H9 (cell line): ENCODE data around the gene KLHDC8A. TPM values are rescaled to one million over a fixed set of nuclear protein-coding genes. Genes with fewer than 3 reads are reported as not detected.

Experiments used
- DNase-seq: peaks from one replicate; pipeline ENCODE4 v3.0.0-alpha.2; 2017
- H2AFZ ChIP-seq: one replicate; pipeline ENCODE4 v1.6.1; 2013; ENCODE audit warnings: mild to moderate bottlenecking, low read length, control low read depth, moderate library complexity
- H2AK5ac ChIP-seq: 2 replicates; pipeline ENCODE4 v1.6.1; 2013; ENCODE audit warnings: low read length, control low read depth, mixed read lengths; ENCODE audit not compliant: insufficient read length
- H2BK120ac ChIP-seq: one replicate; pipeline ENCODE4 v1.6.1; 2013; ENCODE audit warnings: low read depth, mild to moderate bottlenecking, low read length, control low read depth, inconsistent platforms; ENCODE audit not compliant: poor library complexity, severe bottlenecking
- H2BK12ac ChIP-seq: 2 replicates; pipeline ENCODE4 v1.6.1; 2013; ENCODE audit warnings: low read length, control low read depth, mixed read lengths, low read depth; ENCODE audit not compliant: insufficient read length
- H2BK15ac ChIP-seq: 2 replicates; pipeline ENCODE4 v1.6.1; 2013; ENCODE audit warnings: low read depth, low read length, control low read depth
- H2BK20ac ChIP-seq: one replicate; pipeline ENCODE4 v1.6.1; 2013; ENCODE audit warnings: low read depth, mild to moderate bottlenecking, low read length, control low read depth, inconsistent platforms; ENCODE audit not compliant: poor library complexity, severe bottlenecking
- H2BK5ac ChIP-seq: 2 replicates; pipeline ENCODE4 v1.6.1; 2013; ENCODE audit warnings: low read length, control low read depth, mixed read lengths; ENCODE audit not compliant: insufficient read length
- H3K14ac ChIP-seq: 2 replicates; pipeline ENCODE4 v1.6.1; 2013; ENCODE audit warnings: low read length, control low read depth; ENCODE audit not compliant: insufficient read depth
- H3K18ac ChIP-seq: 2 replicates; pipeline ENCODE4 v1.6.1; 2013; ENCODE audit warnings: low read depth, mild to moderate bottlenecking, mixed read lengths, low read length, control low read depth; ENCODE audit not compliant: insufficient read length
- H3K23ac ChIP-seq: 2 replicates; pipeline ENCODE4 v1.6.1; 2013; ENCODE audit warnings: low read length, control low read depth, mixed read lengths, low read depth; ENCODE audit not compliant: insufficient read length
- H3K23me2 ChIP-seq: 2 replicates; pipeline ENCODE4 v1.6.1; 2013; ENCODE audit warnings: low read depth, mild to moderate bottlenecking, mixed read lengths, low read length, control low read depth; ENCODE audit not compliant: insufficient read length, poor library complexity, severe bottlenecking
- H3K27ac ChIP-seq: 2 replicates; pipeline ENCODE4 v1.5.1; 2013; ENCODE audit warnings: low read length, control low read depth, mixed read lengths, low read depth; ENCODE audit not compliant: insufficient read length
- H3K27me3 ChIP-seq: 2 replicates; pipeline ENCODE4 v1.6.1; 2013; ENCODE audit warnings: low read length, control low read depth, inconsistent platforms; ENCODE audit not compliant: insufficient read depth
- H3K4ac ChIP-seq: 2 replicates; pipeline ENCODE4 v1.6.1; 2013; ENCODE audit warnings: low read depth, mild to moderate bottlenecking, control low read depth, inconsistent platforms, low read length, moderate library complexity
- H3K4me1 ChIP-seq: 2 replicates; pipeline ENCODE4 v1.6.1; 2013; ENCODE audit warnings: low read length, control low read depth, inconsistent platforms; ENCODE audit not compliant: insufficient read depth
- H3K4me2 ChIP-seq: 2 replicates; pipeline ENCODE4 v1.6.1; 2013; ENCODE audit warnings: low read length, control low read depth, mixed read lengths; ENCODE audit not compliant: insufficient read length, insufficient read depth
- H3K56ac ChIP-seq: 2 replicates; pipeline ENCODE4 v1.6.1; 2013; ENCODE audit warnings: low read depth, mild to moderate bottlenecking, mixed read lengths, low read length, control low read depth; ENCODE audit not compliant: insufficient read length
- H3K79me1 ChIP-seq: 2 replicates; pipeline ENCODE4 v1.6.1; 2013; ENCODE audit warnings: low read depth, mild to moderate bottlenecking, moderate library complexity, low read length, control low read depth, inconsistent platforms; ENCODE audit not compliant: insufficient read depth, poor library complexity, severe bottlenecking
- H3K79me2 ChIP-seq: 2 replicates; pipeline ENCODE4 v1.6.1; 2013; ENCODE audit warnings: low read length, control low read depth, inconsistent platforms; ENCODE audit not compliant: insufficient read depth
- H3K9ac ChIP-seq: 2 replicates; pipeline ENCODE4 v1.6.1; 2013; ENCODE audit warnings: low read length, control low read depth, mixed read lengths; ENCODE audit not compliant: insufficient read length; ENCODE audit errors: extremely low read depth
- H3K9me3 ChIP-seq: one replicate; pipeline ENCODE4 v1.6.1; 2013; ENCODE audit warnings: low read depth, low read length, inconsistent platforms; ENCODE audit not compliant: control insufficient read depth
- H3T11ph ChIP-seq: one replicate; pipeline ENCODE4 v1.6.1; 2013; ENCODE audit warnings: mild to moderate bottlenecking, low read length, control low read depth, inconsistent platforms
- H4K20me1 ChIP-seq: one replicate; pipeline ENCODE4 v1.6.1; 2013; ENCODE audit not compliant: control insufficient read depth, insufficient read length, insufficient read depth
- H4K5ac ChIP-seq: 2 replicates; pipeline ENCODE4 v1.6.1; 2013; ENCODE audit warnings: low read depth, mild to moderate bottlenecking, mixed read lengths, low read length, control low read depth; ENCODE audit not compliant: insufficient read length
- H4K8ac ChIP-seq: replicated peaks from 2 replicates; pipeline ENCODE4 v1.6.1; 2013; ENCODE audit warnings: low read length, control low read depth, mixed read lengths, low read depth; ENCODE audit not compliant: insufficient read length
- H4K91ac ChIP-seq: 2 replicates; pipeline ENCODE4 v1.6.1; 2013; ENCODE audit warnings: low read depth, mild to moderate bottlenecking, moderate library complexity, mixed read lengths, low read length, control low read depth; ENCODE audit not compliant: insufficient read length
- H3K27ac Mint-ChIP-seq, 3 experiments: 2 replicates in 2 of 3; 3 replicates in 1 of 3; pipeline ENCODE4 v1.8.0; 2020 to 2021; ENCODE audit warnings: mixed read lengths in 3 of 3, mild to moderate bottlenecking in 1 of 3, moderate library complexity in 1 of 3
- H3K27me3 Mint-ChIP-seq: 2 replicates; pipeline ENCODE4 v1.8.0; 2021; ENCODE audit warnings: low read depth, mild to moderate bottlenecking, moderate library complexity, mixed read lengths
- H3K36me3 Mint-ChIP-seq, 3 experiments: 2 replicates in 2 of 3; 3 replicates in 1 of 3; pipeline ENCODE4 v1.8.0; 2020 to 2021; ENCODE audit warnings: low read depth in 3 of 3, mixed read lengths in 3 of 3; ENCODE audit not compliant: insufficient read depth in 1 of 3
- H3K4me1 Mint-ChIP-seq, 2 experiments: 2 replicates each; pipeline ENCODE4 v1.8.0; 2020; ENCODE audit warnings: mixed read lengths in 2 of 2
- H3K4me3 Mint-ChIP-seq, 2 experiments: 2 replicates in 1 of 2; 3 replicates in 1 of 2; pipeline ENCODE4 v1.8.0; 2020 to 2021; ENCODE audit warnings: mild to moderate bottlenecking in 2 of 2, mixed read lengths in 2 of 2, moderate library complexity in 1 of 2
- H3K9me3 Mint-ChIP-seq, 2 experiments: 2 replicates in 1 of 2; 3 replicates in 1 of 2; pipeline ENCODE4 v1.8.0; 2020; ENCODE audit warnings: mild to moderate bottlenecking in 2 of 2, mixed read lengths in 2 of 2, moderate library complexity in 1 of 2
- CTCF ChIP-seq: fragments of 200-600 bp; sonication (generic); conservative IDR thresholded peaks from 3 replicates; pipeline ENCODE4 v1.8.0; 2021; ENCODE audit warnings: antibody characterized with exemption, mild to moderate bottlenecking
- WGBS: extraction: QIAGEN DNeasy Blood & Tissue Kit; methylation state at CpG from one replicate; pipeline ENCODE4 v1.1.7; 2013; ENCODE audit warnings: missing lambda C conversion rate, low lambda C conversion rate, mixed read lengths; ENCODE audit not compliant: insufficient read length; ENCODE audit errors: extremely low coverage; 5-methylcytosine and 5-hydroxymethylcytosine counted together
- total RNA-seq: library from RNA; stranded (reverse); gene quantifications from 2 replicates; pipeline ENCODE4 v1.2.1, GENCODE V29; 2021

The KLHDC8A gene
- total RNA-seq, 1 experiment from 2014 or later, result 0.96 TPM

GRCh38 chr1:205339197-205339702, 17.5 kb downstream of the KLHDC8A start:
- H3K9ac ChIP-seq, result no peak overlapping the region
- Mint-ChIP-seq H3K4me1 (peaks cover 34 to 35% of the 10 kb centered on the region in 2 experiments), H3K27me3 (peaks cover 48% of the 10 kb centered on the region), H3K27ac (no peak overlapping the region), H3K4me3 (no peak overlapping the region; a peak in 1 of 5 replicates), H3K36me3 (peaks cover 0 to 2% (median 0%) of the 10 kb centered on the region in 3 experiments; a peak in 1 of 7 replicates), H3K9me3 (no peaks in the 10 kb centered on the region)
- H3K4me1 ChIP-seq, result peaks cover 9% of the 10 kb centered on the region
- no peaks in the 10 kb centered on the region for H3K79me2 ChIP-seq
- H3K9me3 ChIP-seq, result no peaks in the 10 kb centered on the region
- peaks cover 12% of the 10 kb centered on the region; the same call in 1 of the 2 replicates for H3K27me3 ChIP-seq
- H4K20me1 ChIP-seq, result no peaks in the 10 kb centered on the region
- no peak overlapping the region for H4K91ac ChIP-seq
- no peak overlapping the region for H3K23ac ChIP-seq
- no peak overlapping the region for H3K18ac ChIP-seq
- H3K79me1 ChIP-seq, result no peaks in the 10 kb centered on the region
- no peak overlapping the region for H2BK12ac ChIP-seq
- no peak for TF ChIP-seq CTCF
- no peak for DNase-seq
- no peak overlapping the region for H3K56ac ChIP-seq
- H3K27ac ChIP-seq, result no peak overlapping the region
- no peak overlapping the region; the same call in 1 of the 2 replicates for H3K14ac ChIP-seq
- no peak overlapping the region for H2BK20ac ChIP-seq
- no peak overlapping the region for H3K4ac ChIP-seq
- H3T11ph ChIP-seq, result no peak overlapping the region
- no peak overlapping the region for H2BK15ac ChIP-seq
- WGBS, result no CpG with 5 or more reads among the region's 21 CpGs
- H2BK120ac ChIP-seq, result no peak overlapping the region
- no peak overlapping the region for H2AK5ac ChIP-seq
- H2AFZ ChIP-seq, result no peak overlapping the region
- peaks cover 2% of the 10 kb centered on the region for H3K23me2 ChIP-seq
- H4K5ac ChIP-seq, result no peak overlapping the region
- H4K8ac ChIP-seq, result no peak overlapping the region
- no peak overlapping the region for H2BK5ac ChIP-seq
- H3K4me2 ChIP-seq, result no peak overlapping the region
